ENCODE measurements around the gene CRYBB1. TPM values are rescaled to one million over a fixed set of nuclear protein-coding genes. Genes with fewer than 3 reads are reported as not detected.

The CRYBB1 gene
- total and polyA plus RNA-seq, 4 donors = 0.17 to 2.3 (median 0.32) TPM; not detected in 1

DNA sequence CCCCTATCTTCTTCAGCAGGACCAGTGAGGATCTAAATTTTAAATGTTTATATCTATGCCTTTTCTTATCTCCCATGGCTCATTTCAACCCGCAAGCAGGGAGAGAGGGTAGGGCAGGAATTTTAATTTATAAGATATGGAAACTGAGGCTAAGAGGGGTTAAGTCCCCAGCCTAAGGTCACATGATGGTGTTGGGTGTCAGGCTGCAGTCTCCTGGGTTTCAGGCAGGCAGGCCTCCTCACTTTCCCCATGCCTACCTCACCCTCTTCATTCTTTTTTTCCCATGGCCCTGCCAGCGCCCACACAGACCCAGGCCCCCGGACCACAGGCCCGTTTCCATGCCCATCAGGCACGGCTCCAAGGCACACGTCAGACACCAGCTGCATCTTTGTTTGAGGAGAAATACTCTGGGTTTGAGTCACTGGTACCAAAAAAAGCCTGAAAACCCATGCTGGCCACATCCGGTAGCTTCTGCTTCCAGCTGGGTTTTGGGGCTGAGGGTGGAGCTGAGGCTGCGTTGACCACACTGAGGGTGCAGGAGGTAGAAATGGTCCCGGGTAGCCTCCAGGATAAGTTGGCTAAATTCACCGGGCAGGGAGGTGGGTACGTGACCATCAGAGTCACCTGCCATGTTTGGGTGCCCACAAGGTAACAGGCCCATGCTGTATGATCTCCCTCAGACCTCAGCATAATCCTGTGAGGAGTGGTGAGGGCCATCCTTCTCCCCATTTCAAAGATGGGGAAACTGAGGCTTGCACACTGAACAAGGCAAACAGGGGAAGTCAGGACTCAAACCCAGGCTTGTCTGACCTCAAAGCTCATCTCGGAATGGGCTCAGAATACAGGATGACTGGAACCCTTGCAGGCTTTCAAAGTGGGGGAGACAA lies 7.5 kb downstream of the CRYBB1 start:
- Histone ChIP-seq H3K9me3 (ENCODE audit: control insufficient read depth in 4 of 4, low read length in 3 of 4) (no peaks in the 10 kb centered on the region), H3K4me1 (ENCODE audit: control insufficient read depth in 4 of 4, insufficient read depth in 4 of 4, low read length in 3 of 4) (no peaks in the 10 kb centered on the region), H3K27me3 (ENCODE audit: control insufficient read depth in 4 of 4, insufficient read depth in 4 of 4, low read length in 3 of 4) (no peaks in the 10 kb centered on the region), H3K36me3 (ENCODE audit: control insufficient read depth in 4 of 4, insufficient read depth in 3 of 4, low read depth in 1 of 4, low read length in 3 of 4) (no peaks in the 10 kb centered on the region), H3K27ac (ENCODE audit: low read depth in 1 of 2, low read length in 2 of 2) (no peak overlapping the region), H3K4me3 (ENCODE audit: low read depth in 1 of 3, low read length in 3 of 3) (no peak overlapping the region), H3K9ac (ENCODE audit: low read depth in 1 of 2, low read length in 2 of 2) (no peak overlapping the region)
- 84% methylated on average over 12 of the region's 12 CpGs for WGBS
- TF ChIP-seq YY1 (IDR thresholded peaks at IDR 0.05) = no peak
- no peak for TF ChIP-seq SP1 (IDR thresholded peaks at IDR 0.05)
- no peak for TF ChIP-seq JUND (IDR thresholded peaks at IDR 0.05)
- TF ChIP-seq RAD21 (IDR thresholded peaks at IDR 0.05) = no peak
- TF ChIP-seq NR2F2 (IDR thresholded peaks at IDR 0.05) = no peak
- no peak for TF ChIP-seq HNF4A (conservative IDR thresholded peaks at IDR 0.05)
- TF ChIP-seq EGR1 (IDR thresholded peaks at IDR 0.05; ENCODE audit: low read depth in 2 of 2) = no peak
- TF ChIP-seq, protein P1, sequence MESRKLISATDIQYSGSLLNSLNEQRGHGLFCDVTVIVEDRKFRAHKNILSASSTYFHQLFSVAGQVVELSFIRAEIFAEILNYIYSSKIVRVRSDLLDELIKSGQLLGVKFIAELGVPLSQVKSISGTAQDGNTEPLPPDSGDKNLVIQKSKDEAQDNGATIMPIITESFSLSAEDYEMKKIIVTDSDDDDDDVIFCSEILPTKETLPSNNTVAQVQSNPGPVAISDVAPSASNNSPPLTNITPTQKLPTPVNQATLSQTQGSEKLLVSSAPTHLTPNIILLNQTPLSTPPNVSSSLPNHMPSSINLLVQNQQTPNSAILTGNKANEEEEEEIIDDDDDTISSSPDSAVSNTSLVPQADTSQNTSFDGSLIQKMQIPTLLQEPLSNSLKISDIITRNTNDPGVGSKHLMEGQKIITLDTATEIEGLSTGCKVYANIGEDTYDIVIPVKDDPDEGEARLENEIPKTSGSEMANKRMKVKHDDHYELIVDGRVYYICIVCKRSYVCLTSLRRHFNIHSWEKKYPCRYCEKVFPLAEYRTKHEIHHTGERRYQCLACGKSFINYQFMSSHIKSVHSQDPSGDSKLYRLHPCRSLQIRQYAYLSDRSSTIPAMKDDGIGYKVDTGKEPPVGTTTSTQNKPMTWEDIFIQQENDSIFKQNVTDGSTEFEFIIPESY (IDR thresholded peaks at IDR 0.05) = no peak
- TF ChIP-seq FOXA1 (IDR thresholded peaks at IDR 0.05) = no peak
- no peak for TF ChIP-seq HNF4G (IDR thresholded peaks at IDR 0.05)
- TF ChIP-seq MAX (IDR thresholded peaks at IDR 0.05) = no peak
- no peak for DNase-seq (ENCODE audit: low spot score)

- no peaks in the 10 kb centered on the region for H3K4me1 ChIP-seq (ENCODE audit: control insufficient read depth in 4 of 4, insufficient read depth in 4 of 4, low read length in 3 of 4)
- no peak for DNase-seq (ENCODE audit: low spot score)
- H3K9me3 ChIP-seq (ENCODE audit: control insufficient read depth in 4 of 4, low read length in 3 of 4) = no peaks in the 10 kb centered on the region
- no peak overlapping the region for H3K4me3 ChIP-seq (ENCODE audit: low read depth in 1 of 3, low read length in 3 of 3)
- no peak overlapping the region for H3K27ac ChIP-seq (ENCODE audit: low read depth in 1 of 2, low read length in 2 of 2)
- TF ChIP-seq TAF1 (conservative IDR thresholded peaks at IDR 0.05) = no peak
- no peak for TF ChIP-seq ATF3 (IDR thresholded peaks at IDR 0.05)
- no peak for TF ChIP-seq HNF4G (IDR thresholded peaks at IDR 0.05)
- no peak for TF ChIP-seq HNF4A (conservative IDR thresholded peaks at IDR 0.05)
- no peak for TF ChIP-seq FOXA1 (IDR thresholded peaks at IDR 0.05)
- TF ChIP-seq, protein P1 (IDR thresholded peaks at IDR 0.05) = no peak
- no peaks in the 10 kb centered on the region for H3K36me3 ChIP-seq (ENCODE audit: control insufficient read depth in 4 of 4, insufficient read depth in 3 of 4, low read depth in 1 of 4, low read length in 3 of 4)
- H3K27me3 ChIP-seq (ENCODE audit: control insufficient read depth in 4 of 4, insufficient read depth in 4 of 4, low read length in 3 of 4) = no peaks in the 10 kb centered on the region
- WGBS = 92% methylated on average over 2 of the region's 2 CpGs
- no peak overlapping the region for H3K9ac ChIP-seq (ENCODE audit: low read depth in 1 of 2, low read length in 2 of 2)
These were observed 8.5 kb downstream of the CRYBB1 start for GRCh38 chr22:26609287-26609686.

- Histone ChIP-seq H3K4me3 (ENCODE audit: low read depth in 1 of 3, low read length in 3 of 3) (no peak overlapping the region), H3K9ac (ENCODE audit: low read depth in 1 of 2, low read length in 2 of 2) (no peak overlapping the region), H3K27me3 (ENCODE audit: control insufficient read depth in 4 of 4, insufficient read depth in 4 of 4, low read length in 3 of 4) (no peaks in the 10 kb centered on the region), H3K36me3 (ENCODE audit: control insufficient read depth in 4 of 4, insufficient read depth in 3 of 4, low read depth in 1 of 4, low read length in 3 of 4) (no peaks in the 10 kb centered on the region), H3K27ac (ENCODE audit: low read depth in 1 of 2, low read length in 2 of 2) (no peak overlapping the region), H3K4me1 (ENCODE audit: control insufficient read depth in 4 of 4, insufficient read depth in 4 of 4, low read length in 3 of 4) (no peaks in the 10 kb centered on the region), H3K9me3 (ENCODE audit: control insufficient read depth in 4 of 4, low read length in 3 of 4) (no peaks in the 10 kb centered on the region)
- DNase-seq (ENCODE audit: low spot score) = no peak
- TF ChIP-seq HNF4G (IDR thresholded peaks at IDR 0.05) (no peak), ATF3 (IDR thresholded peaks at IDR 0.05) (no peak), SP1 (IDR thresholded peaks at IDR 0.05) (no peak), HNF4A (conservative IDR thresholded peaks at IDR 0.05) (no peak)
- TF ChIP-seq, protein P1 (IDR thresholded peaks at IDR 0.05) = no peak
- 50% methylated on average over 2 of the region's 2 CpGs for WGBS
These were observed 9.7 kb downstream of the CRYBB1 start for GRCh38 chr22:26608129-26608528.

All from liver (tissue), 9 donors.